GM18502 (cell line): Measurements from ENCODE around the gene LANCL1.
A peak's percentile ranks its signal among the peaks of the same experiment; 100 is the strongest.

Experiments used
- ATAC-seq: cut with Tn5 transposase; IDR thresholded peaks from one replicate; pipeline ENCODE4 v1.9.1; 2021; ENCODE audit warnings: mild to moderate bottlenecking; ENCODE audit not compliant: unreplicated experiment, poor library complexity

LANCL1 gene

DNA sequence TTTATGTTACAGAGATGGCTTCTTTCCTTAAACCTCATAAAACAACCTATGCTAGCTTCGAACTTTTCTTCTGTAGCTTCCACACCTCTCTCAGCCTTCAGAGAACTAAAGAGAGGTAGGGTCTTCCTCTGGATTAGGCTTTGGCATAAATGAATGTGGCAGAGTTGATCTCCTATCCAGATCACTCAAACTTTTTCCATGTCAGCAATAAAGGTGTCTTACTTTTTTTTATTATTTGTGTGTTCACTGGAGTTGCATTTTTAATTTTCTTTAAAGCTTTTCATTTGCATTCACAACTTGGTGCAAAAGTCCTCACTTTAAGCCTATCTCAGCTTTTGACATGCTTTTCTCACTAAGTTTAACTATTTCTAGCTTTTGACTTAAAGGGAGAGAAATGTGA lies 66.0 kb downstream of the LANCL1 start:
- ATAC-seq = no peak

DNA sequence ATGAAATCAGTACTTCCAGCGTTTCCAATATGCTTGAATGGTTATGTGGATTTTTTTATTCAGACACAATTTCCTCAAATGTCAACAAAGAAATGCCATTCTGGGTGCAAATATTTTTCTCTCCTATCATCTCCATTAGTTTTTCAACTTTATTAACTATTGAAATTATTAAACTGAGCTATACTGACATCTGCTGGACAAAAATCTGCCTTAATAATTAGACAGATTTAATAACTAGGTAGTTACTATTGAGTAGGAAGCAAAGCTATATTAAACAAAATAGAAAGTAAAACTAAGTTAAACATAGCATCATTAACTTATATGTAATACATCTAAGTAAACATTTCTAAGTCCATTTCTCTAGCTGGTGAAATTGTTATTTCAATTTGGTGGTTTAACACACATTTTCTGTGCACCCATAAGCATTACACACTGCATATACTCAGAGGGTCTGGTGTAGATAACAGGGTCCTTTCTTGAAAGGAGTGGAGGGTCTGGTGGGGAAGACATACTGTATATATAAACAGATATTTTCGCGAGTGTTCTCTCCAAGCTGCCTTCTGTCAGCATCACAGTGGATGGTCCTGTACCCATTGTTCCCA lies 77.0 kb downstream of the LANCL1 start:
- peak; percentile 61 for ATAC-seq

GRCh38 chr2:210392469-210392881 lies 84.1 kb downstream of the LANCL1 start:
- no peak for ATAC-seq

DNA sequence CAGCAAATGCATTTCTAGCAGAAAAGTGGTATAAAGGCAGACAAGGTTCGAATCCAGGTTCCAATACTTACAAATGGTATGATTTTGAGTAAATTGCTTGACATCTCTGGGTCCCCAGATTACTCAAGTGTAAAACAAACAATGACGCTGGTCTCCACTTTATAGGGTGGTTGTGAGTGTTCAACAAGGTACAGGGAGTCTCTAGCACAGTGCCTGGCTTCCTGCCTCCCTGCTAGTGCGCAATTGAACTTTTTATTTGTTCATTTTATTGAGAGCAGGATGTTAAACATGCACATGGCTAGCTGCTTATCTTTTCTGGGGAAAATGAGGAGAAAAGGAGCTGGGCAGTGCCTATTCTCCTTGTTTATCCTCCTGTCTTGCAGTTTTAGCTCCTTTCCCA lies 86.7 kb downstream of the LANCL1 start:
- ATAC-seq = no peak

DNA sequence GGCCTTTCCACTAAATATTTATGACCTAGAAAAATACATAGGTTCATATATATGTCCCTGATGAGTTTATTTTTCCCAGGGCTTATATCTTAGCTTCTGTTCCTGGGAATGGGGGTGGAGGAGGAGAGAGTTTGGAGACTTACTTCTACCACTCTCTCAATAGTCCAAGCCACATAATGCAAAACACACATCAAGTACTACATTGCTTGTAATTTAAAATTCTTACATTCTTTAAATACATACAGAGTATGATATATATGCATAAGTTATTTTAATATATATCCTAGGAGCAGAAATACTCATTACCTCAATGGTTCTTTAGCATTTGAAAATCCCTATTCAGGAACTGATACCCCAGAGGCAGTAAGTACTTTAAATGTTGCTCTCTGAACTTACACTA lies 88.4 kb downstream of the LANCL1 start:
- no peak for ATAC-seq

DNA sequence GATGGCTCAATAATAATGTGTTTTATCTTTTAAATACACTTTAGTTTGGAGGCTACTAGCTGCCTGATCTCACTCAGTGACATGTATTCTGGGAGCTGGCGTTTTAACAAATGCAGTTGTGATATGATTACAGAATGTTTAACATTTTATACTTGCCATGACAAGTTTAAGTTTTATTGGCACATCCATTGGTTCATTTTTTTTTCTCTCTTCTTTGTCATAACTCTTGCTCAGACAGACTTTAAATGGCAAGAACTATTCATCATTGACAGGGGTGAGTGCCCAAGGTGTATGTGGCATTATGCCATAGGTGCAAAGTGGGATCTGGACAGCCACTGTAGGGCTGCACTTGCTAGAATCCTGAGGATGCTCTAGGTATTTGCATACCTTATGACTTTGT lies 89.5 kb downstream of the LANCL1 start:
- ATAC-seq = no peak
